GM19397 (cell line): ENCODE data around the gene ARSG.

Experiments
- ATAC-seq: cut with Tn5 transposase; IDR thresholded peaks from one replicate; pipeline ENCODE4 v1.9.1; 2021; ENCODE audit warnings: mild to moderate bottlenecking, moderate library complexity; ENCODE audit not compliant: unreplicated experiment

The ARSG gene

DNA sequence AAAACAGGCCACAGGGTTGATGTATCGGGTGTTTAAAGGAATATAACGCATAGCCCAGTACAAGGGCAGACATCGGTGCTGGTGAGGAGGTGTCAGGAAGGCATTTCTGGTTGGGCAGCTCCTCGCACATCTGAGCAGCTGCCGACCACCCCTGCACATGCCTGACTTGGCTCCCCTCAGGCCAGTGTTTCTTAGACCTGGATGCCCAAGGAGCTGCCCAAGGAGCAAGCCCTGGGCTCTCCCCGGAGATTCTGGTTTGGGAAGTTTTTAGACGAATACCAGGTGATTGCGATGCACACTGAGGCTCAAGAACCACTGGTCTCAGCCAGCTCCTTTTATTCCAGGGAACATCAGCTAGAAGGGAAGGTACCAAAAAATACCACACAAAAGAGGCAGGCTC, 154.4 kb downstream of the ARSG start:
- no peak for ATAC-seq

DNA sequence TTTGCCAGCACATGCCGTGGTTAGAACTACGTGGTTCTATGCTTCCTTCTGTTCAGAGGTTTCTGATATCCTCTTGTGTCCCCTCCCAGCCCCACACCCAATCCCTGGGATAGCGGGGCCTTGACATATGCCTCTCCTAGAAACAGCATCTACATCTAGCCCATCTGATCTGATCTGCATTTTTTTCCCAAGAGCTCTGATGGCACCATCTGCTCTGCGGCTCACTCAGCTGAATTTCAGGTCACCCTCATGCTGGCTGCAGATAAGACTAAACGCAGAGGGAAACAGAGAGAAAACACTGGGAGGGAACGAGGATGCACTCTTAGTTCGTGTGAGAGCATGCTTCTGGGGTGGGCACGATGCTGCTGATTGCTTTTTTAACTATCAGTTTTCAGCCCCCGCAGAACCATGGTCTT, 155.3 kb downstream of the ARSG start:
- no peak for ATAC-seq

DNA sequence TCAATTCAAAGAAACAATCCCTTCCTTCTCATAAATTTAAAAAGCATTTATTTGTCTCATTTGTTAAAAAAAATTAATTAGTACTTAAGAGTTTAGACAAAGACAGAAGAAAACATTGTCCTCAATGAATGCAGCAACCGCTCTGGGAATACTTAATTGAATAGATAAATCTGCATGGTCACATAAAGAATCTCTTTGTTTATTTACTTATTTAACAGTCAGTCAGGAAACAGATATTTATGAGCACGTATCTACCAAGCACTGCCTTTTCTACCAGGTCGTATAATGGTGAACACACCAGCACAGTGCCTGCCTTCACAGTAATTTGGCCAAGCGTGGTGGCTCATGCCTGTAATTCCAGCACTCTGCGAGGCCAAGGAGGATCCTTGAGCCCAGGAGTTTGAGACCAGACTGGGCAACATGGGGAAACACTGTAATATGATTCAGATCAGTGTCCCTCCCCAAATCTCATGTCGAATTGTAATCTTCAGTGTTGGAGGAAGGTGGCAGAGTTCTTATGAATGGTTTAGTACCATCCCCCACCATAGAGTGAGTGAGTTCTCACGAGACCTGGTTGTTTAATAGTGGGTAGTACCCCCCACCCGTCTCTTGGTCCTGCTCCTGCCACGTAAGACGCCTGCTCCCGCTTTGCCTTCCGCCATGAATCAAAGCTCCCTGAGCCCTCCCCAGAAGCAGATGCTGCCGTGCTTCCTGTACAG, 157.9 kb downstream of the ARSG start:
- ATAC-seq = no peak

DNA sequence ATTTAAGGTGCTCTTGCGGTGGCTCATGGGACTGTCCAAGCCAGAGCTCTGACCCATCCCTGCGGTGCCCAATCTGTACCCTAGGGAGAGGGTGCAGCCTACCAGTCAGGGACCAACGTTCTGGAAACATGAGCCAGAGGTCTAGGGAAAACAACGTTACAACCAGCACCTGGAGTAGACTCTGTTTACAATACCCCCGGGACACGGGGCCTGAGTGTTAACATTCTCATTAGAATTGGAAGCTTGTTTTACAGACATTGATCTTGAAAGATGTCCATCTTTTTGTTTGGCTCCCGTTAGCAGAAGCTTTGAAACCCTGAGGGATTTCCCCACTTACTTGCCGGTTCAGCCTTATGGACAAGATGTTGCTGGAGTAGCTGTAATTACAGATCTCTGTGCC, 159.1 kb downstream of the ARSG start:
- ATAC-seq = no peak

DNA sequence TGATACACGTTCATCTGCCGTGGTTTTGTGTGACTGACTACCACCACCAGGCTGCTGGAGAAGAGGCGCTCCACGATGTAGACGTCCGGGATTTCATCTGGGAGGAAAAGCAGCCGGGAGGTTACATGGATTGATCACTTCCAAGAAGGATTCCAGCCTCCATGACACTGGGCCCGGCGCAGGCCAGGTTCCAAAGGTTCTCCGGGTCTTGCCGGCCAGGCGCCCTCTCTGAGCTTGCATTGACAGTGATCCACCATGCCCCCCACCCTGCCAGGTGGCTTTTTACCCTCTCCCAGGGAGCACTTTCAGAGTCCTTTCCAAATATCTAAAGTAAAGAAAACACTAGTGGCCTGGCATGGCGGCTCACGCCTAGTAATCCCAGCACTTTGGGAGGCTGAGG, 159.5 kb downstream of the ARSG start:
- ATAC-seq = no peak

DNA sequence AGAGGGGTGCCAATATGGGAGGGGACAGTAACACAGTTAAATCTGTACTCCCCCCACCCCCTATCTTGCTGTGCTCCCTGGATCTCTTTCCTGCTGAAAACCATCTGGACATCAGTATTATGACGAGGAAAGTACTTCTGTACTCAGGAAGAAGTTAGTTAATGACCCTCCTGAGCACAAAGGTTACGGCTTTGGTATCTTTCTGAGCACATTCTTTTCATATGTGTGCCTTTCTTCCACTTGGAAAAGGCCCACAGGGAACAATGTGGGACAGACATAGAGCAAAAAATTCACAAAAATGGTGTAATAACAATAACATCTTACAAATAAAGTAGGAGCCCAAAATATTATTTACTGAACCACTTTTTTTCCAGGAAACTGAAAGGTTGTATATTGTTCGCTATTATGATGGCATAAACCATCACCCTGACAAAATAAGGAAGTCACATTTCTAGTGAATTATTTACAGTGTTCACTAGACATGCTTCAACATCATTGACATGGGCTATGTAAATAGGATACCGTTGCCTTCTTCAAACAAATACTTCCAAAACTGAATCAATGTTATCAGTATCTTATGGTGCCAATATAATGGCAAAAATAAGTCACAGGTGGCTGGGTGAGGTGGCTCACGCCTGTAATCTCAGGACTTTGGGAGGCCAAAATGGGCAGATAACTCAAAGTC, 160.5 kb downstream of the ARSG start:
- no peak for ATAC-seq

DNA sequence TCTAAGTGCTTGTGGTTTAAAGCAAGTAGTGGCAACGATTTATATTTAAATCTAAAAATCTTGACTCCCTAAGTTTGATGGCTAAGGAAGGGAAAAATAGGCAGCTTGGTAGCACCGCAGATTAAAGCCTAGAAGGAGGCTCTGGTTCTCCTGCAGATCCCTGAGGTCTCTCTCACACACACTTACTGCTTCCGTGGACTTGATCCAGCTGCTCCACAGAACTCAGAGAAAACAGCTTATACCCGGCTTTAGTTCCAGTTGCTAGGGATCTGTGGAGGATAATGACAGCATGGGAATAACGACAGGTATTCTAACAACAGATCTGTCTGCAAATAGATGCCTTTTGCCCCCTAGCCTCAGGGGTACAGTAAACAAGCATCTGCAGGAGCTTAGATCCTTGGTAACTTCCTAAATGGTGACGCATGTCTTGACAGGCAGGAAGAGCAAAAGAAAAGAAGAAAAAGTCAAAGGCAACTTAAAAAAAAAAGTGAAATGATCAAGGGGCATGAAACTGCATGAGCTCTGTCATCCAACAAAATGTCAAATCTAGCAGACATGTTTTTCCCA, 161.5 kb downstream of the ARSG start:
- ATAC-seq = no peak

DNA sequence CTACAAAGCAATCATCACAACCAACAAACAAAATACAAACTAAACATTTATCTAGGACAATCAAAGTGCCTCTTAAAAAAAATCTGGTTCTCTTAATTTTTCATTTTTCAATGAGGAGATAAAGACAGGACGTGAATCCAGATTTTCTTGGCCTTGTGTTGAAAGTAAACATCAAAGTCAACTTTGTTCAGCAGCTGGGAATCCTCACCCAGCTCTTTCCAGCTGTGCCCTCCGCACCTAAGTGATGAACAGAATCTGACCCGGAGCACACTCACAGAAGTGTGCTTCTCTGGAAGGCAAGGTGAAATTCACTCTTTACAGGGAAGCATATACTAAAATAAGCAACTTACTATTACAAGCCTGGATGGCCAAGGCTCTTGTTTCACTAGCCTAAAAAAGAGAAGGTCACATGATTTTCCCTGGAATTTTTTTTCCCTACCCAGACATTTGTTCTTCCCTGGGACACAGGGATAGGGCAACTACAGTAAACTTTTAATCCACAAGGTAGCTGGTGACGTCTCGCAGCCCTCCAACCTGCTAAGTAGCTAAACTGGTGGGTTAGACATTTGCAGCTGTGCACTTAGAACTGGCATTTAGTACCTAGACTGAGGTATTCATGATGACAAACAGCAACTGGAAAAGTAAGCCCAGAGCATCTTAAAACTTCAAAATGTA, 162.8 kb downstream of the ARSG start:
- no peak for ATAC-seq

DNA sequence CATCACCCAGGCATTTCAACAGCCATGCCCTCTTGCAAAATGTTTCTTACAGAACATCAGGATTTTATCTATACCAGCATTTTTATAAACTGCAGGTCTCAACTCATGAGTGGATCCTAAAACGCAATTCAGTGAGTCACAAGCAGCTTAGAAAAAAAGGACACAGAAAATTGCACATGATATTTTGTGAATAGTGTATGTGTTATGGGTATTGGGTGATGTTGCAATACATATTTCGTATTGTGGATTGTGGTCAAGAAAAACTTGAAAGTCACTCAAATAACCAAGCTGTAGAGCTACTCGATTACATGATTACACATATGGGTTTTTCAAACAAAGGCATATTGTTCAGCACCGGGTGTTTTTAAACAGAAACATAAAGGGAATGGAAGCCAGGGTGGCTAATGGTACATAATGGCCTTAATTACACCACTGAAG, 164.6 kb downstream of the ARSG start:
- no peak for ATAC-seq

DNA sequence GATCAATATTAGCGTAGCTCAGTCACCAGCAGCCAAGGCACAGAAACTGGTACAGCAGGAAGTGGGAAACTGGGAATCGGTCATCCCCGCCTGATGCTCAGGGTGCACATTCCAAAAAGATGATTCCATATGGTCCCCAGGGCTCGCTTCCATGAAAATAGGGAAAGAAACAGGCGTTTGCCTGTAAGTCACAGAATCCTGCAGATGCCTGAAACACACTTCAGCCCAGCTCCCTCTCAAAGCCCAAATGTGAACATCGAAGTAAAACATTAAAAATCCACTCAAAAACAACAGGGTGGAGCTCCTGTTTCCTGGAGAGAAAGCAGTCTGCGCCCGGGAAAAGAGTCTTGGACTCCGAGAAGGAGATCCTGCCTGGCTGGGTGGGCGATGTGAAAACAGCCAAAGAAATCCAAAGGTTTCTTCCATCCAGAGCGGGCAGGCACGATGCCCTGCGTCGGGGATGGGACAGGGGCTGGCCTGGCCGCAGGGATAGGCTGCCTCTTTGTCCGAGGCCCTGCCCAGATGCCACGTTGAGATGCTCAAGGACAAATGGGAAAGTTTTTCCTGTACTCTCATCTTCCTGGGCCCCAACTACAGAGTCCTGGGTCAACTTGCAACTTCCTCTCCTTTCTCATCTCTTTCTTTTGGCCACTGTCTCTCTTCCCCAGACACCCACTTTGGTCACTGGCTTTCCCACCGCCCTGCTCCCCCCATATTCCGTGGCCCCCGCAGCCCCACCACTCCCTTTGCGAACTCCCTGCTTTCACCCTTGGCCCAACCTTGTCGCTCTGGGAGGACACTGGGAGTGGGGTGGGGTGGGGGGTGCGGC, 165.3 kb downstream of the ARSG start:
- no peak for ATAC-seq

DNA sequence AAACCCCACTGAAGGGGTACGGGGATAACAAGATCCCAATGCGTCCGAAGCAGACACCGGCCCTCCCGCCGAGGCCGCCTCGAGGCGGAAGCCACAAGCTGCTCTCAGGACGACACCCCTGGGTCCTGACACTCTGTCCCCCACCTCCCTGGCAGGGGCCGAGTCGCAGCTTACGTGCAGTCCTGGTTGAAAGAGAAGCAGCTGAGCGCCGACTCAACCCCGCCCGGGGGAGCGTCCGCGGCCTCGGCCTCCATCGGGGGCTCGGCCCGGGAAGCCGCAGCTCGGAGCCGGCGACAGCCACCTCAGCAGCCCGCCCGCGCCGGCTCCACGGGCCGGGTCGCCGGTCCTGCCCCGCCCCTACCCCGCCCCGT, 165.9 kb downstream of the ARSG start, which contains the start of gene WIPI1:
Gene WIPI1 (minus strand): TSS at position 329 of the 371 bp plus-strand sequence. CDS start 75 bp downstream, at position 254.
- peak; percentile 32 for ATAC-seq

DNA sequence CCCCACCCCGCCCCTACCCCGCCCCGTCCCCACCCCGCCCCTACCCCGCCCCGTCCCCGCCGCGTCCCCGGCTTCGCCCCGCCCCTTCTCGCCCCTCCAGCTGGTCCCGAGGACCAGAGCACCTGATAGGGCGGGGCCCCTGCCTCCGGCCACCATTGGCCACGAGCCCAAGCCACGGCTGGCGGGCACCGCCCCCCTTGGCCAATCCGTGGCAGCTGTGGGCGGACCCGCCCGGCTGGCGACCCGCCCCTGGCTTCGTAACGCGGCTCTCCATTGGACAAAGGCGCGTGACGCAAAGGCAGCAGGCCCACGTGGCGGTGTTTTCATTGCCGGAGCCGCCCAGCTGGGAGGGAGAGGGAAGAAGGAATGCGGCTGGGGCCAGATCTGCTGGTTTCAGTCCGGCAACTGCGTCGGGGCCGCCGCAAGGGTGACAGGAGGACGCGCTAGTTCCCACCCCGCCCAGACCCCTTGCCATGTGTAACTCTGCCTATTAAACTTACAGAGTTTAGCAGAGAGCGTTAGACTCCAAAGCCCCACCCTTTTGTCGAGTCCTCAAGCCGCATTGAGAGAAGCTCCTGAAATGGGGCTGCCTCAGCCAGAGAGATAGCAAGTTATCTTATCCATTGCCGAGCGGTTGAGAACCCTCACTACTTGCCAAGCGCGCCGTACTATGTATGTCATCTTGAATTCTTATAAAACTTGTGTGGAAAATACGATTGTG, 166.4 kb downstream of the ARSG start:
- peak; percentile 79 for ATAC-seq

DNA sequence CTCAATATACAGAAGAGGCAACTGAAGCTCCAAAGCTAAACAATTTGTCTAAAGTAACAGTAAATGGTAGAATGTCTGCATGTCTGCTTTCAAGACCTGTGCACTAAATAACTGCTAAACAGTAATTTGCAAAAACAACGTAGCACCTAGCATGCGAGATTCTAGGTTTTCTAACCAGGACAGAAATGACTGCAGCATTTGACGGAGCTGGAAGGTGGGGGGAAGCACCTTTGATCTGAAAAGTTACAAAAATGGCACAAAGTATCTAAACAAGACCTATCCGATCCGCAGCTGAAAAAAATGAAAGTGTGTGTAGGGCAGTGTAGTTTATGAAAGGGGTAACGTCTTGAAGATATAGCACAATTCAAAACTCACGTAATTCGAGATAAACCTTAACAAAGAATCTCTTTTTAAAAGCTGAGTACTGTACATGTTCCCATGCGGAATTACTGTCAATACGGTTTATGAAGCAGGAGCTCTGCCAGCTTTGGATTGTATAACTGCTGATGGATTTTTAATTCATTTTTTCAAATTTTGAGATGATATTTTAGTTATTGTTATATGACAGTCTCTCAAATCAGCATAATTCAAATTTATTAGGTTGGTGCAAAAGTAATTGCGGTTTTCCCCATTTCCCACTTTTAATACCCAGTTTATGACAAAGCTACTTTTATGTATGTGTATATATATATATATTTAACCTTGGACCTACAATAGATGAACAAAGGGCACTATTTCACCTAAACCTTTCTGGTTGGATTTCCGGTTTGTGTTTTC, 167.2 kb downstream of the ARSG start:
- ATAC-seq = no peak

DNA sequence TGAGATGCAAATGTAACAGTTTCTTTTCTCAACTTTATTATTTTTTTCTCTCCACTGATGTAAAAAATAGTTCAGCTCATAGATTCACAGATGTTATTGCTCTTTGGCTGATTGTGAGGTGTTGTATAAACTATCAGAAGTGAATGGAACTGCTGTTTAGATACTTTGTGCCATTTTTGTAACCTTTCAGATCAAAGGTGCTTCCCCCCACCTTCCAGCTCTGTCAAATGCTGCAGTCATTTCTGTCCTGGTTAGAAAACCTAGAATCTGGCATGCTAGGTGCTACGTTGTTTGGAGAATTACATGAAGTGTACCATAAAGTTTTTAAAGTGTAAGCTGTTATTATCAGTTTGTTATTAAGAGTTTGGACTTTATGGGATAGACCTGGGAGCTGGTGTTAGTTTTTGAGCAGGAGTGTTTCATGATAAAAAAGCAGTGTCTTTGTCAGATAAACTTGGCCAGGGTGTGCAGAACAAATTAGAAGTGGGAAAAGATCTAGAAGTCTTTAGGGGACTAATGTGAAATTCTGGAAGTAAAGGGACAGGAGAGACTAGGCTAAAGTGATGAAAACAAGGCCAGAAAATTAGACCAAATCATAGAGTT, 167.8 kb downstream of the ARSG start:
- no peak for ATAC-seq

DNA sequence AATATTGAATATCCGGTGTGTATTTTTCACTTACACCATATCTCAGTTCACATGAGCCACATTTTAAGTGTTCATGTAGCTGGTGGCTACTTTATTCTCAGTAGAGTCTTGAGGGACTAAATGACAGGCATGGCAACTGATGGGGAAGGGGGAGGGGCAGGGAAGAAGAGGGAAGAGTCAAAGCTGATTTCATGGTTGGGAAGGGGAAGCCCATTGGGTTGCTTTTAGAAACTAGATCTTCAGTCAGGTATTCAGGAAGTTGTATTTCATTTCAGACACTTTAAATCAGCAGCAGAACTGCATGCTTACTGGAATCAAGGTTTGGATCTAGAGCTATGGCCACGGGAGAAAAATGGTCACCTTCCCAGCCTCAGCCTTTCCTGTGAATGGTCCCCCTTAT, 168.9 kb downstream of the ARSG start:
- ATAC-seq = no peak

DNA sequence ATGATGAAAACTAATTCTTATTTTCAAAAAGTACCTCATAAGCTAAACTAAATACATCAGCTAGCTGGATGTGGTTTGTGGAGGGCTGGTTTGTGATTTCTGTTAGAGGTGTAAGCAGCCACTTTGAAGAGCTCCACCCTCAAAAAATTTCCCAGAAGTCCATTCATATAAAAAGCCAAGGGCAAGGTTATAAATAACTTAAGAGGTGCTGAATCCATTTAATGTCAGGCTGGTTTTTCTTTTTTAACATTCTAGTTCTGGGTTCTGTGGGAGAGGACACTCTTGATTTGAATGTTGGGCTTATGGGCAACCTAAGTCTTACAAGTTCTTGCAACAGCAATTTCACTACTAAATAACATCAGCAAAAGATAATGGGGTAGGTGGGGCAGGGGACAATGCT, 169.4 kb downstream of the ARSG start:
- no peak for ATAC-seq

DNA sequence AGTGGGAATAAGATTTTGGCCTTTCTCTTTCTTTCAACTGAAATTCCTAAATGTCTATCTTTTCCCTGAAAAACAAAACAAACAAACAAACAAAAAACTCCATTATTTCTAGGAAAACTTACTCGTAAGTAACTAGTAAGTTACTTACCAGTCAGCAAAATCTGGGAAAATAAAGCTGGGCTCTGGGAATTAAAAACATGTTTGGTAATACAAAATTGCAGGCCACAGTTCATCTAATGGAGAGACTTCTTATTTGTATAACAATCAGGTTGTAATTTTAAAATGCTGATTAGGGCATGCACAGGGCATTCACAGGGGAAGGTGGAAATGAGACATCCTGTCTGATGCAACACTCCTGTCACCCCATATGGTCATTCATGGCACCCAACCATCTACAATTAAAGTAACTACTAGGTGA, 169.8 kb downstream of the ARSG start:
- ATAC-seq = no peak

DNA sequence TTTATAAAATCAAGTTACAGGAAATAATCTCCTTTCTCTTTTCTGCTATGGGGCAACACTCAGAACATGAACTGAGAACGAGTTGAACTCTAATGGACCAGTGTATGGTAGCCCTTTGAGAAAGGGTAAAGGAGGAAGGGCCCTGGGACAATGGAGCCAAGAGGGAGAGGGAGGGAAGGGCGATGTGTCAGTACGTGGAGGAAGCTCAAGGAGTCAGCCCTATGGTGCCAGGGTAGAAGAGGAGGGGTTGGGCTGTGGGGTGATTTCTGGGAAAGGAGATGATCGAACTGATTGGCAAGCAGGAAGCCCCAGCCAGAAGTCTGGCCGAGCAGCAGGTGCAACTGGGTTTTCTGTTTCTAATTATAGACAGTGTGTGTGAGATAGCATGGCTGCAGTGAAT, 170.3 kb downstream of the ARSG start:
- ATAC-seq = no peak
